ENCODE data around the gene RAB17.
A peak's percentile ranks its signal among the peaks of the same experiment; 100 is the strongest.
"Not testable (repeated sequence)": the region's sequence is repeated elsewhere in the genome, so short reads cannot be mapped to it uniquely, and the experiment has no call there.

The RAB17 gene

GRCh38 chr2:237598468-237599208, 8.1 kb upstream of the RAB17 start:
- no peak for DNase-seq

GRCh38 chr2:237597196-237598145, 6.9 kb upstream of the RAB17 start:
- DNase-seq: no peak

DNA sequence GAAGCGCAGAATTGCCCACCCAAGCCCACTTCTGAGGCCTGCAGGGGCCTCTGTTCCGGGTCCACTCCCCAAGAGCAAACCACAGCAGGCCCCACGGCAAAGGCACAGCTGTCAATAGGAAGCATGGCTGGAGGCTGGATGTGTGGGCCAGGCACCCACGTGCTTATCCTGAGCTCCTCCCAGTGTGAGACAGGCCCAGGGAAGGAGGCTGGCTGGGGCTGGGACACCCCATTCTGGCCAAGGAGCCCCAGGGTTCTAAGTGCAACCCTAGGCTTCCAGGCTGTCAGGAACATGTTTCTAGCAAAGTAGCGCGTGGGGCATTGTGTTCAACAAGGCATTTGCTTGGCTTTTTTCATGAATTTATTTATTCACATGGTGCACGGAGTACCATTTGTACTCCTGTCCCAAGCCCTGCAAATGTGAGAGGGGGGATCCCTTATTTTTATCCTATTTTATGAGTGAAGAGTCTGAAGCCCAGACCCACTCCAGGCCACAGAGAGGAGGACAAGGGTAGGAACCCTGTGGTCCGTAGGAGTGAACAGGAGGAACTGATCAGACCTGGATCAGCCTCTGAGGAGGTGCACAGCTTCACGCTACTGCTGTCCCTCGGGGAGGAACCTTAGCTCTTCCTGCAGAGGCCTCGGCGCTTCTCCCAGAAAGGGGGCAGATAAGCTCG, 6.1 kb upstream of the RAB17 start:
- DNase-seq: no peak

- DNase-seq: not testable (repeated sequence)
Observed at GRCh38 chr2:237595829-237596519, 5.4 kb upstream of the RAB17 start.

DNA sequence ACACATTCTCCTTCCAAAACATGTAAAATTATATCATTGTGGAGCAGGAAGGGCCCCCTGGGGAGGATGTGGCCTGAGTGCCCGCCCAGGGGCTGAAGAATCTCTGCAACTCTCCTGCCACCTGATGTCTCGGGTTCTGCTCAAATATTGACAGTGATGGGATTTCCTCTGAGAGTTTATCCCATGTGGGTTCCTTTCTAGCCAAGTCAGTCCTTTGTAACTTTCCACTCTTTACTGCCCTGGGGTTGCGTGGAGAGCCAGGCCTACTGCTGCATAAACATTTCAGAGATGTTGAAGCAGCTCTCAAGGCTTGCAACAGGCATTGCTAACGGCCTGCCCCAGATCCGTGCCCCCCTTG, 4.0 kb upstream of the RAB17 start:
- DNase-seq: no peak

GRCh38 chr2:237593596-237594320, 3.2 kb upstream of the RAB17 start:
- DNase-seq: no peak

- DNase-seq: no peak
Observed at GRCh38 chr2:237593036-237593435, 2.5 kb upstream of the RAB17 start.

DNA sequence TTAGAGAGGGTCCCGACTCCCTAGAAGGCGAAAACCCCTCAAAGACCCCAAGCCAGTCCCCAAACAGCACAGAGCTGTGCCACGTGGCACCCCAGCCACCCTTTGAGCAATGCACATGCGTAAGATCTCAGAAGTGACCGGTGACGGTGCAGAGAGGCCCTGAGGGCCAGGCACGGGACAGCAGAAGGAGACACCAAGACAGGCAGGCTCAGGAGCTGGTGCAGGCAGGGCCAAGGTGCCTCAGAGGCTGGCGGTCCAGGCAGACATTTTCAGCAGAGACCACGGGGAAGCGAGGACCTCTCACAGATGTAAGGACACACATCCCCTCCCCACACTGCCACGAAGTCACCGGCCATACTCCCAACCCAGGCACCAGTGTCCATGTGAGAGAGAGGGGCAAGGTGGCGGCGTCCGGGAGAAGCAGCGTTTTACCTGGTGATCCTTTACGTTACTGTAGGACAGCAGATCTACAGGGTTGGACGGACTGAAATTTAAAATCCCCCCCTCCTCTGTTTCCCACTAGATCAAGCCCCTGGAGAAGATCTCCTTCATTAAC, 2.0 kb upstream of the RAB17 start:
- DNase-seq: no peak

GRCh38 chr2:237591141-237591881, 777 bp upstream of the RAB17 start:
- no peak for DNase-seq

DNA sequence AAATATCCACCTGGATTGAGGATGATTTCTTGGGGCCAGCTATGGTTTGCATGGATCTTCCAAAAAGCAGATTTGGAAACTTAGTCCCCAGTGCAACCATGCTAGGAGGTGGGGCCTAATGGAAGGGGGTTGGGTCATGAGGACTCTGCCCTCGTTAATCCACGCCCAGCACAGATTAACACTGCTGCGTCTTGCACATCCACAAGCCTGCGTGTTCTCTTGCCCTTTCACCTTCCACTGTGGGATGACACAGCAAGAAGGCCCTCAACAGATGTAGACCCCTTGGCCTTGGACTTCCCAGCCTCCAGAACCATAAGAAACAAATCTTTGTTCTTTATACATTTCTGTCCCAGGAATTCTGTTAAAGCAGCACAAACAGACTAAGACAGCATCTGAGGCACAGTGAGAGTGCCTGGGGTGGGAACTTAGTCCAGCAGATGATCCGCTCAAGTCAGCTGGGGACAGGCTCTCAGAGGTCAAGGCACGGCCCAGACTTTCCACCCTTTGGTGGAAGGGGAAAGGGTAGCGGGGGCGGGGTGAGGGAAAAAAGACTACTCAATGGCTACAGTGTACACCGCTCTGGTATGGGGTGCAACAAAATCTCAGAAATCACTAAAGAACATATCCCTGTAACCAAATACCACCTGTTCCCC, 2.4 kb downstream of the RAB17 start:
- DNase-seq: no peak

DNA sequence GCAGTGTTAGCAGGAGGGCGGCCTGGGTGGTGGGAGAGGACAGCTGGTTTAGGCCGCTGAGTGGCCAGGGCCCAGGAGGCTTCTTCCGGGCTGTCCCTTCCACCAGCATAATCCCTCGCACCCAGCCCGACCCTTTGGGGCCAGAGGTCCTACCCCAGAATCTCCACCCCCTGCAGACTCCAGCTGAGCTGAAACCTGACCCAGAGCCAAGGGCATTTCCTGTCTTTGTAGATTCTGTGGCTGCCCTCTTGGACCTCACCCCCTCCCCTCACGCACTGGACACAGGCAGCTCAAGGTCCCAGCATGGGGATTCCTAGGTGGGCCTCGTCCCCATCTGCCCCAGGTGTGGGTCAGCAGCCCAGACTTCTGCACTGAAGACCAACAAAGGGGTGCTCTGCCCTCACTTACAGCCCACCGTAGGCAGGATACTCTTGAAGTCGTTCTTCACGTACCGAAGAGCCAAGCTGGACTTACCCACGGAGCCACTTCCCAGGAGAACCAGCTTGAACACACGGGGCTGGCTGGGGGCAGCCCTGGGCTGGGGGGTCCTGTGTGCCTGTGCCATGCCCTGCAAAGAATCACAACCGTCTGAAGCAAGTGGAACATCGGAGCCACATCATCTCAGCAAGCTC, 4.8 kb downstream of the RAB17 start:
- DNase-seq: no peak

DNA sequence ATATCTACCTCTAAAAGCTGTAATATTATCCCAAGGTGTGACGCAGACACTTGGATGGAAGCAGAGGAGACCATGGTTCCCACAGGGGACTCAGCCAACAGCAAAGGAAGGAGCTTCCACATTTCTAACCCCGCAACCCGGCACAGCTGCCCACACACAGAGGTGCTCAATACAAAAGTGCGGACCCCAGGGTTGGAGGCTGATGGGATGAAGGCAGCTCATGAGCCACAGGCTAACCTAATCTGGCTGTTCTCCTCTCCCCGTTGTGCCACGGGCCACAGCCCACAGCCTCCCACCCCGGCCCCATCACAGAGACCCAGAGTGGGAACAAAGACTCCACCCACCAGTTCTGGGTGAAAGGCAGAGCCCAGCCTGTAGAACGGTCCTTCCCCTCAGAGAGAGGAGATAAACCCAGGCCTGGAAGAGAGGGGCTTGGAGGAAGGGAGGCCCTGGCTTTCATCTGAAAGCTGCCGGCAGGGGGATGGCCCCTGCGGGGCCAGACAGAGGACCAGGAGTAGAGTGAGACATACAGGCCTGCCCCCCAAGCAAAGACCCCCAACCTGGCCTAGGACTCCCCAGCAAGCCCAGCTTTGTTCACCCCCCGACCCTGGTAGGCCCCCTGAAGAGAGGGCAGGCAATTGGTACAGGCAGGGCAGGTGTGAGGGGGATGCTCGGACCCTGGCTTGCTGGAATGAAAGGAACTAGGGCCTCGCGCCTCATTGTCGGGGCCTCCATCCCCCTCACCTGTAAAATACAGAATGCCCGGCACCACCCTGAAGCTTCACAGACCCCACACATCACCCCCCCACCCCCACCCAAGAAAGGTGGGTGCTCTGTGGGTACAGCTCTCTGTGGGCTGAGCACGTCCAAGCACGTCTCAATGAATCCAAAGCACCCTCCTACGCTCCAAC, 6.9 kb downstream of the RAB17 start:
- no peak for DNase-seq

- peak; percentile 25 to 43 for DNase-seq
Observed at GRCh38 chr2:237581751-237582746, 8.5 kb downstream of the RAB17 start.

DNA sequence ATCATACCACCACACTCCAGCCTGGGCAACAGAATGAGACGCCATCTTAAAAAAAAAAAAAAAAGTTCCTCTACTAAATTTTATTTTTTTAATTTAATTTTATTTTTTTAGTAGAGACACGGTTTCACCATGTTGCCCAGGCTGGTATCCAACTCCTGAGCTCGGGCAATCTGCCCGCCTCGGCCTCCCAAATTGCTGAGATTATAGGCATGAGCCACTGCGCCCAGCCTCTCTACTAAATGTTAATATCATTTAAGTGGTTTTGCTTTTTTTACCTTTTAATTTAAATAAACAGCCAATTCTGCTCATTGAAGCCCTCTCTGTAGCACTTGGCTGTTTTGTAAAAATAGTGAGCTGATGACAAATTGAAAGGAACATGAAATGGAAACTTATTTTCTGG, 9.2 kb downstream of the RAB17 start:
- no peak for DNase-seq

DNA sequence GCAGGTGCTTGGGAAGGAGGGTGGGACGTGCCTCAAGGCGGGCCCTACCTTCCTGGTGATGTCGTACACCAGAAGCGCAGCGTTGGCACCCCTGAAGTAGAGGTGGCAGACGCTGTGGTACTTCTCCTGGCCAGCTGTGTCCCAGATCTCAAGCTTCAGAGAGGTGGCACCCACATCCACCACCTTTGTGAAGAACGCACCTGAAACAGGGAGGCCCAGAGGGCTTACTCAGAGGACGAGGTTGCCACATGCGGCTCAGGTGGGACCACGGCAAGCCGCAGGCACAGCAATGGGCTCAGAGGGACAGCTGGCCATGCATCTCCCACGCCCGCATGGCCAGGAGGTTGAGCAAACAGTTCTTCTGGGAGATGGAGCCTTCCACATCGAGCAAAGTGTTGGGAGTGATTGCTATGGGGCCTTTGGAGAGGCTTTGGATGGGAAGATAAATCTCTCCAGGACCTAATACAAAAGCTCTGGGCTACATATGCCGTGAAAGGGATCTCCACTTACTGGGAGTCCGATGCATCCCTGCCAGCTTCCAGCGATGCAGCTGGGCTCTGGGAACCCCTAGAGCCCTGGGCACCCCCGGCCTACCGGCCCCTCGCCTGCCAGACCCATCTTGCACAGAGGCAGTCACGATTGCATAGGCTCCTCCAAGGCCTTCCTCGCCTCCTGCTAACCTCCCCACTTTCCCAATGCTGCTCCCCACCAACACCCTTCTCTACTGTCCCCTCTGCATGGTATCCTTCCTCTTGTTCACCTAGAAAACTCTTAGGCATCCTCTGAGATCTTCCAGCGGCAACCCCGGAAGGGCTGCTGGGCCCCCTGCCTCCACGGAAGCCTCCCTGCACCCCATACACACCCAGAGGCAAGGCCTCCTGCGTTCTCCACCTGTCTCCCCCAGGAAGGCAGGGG, 12.3 kb downstream of the RAB17 start:
- DNase-seq: no peak

GRCh38 chr2:237577458-237577857, 13.1 kb downstream of the RAB17 start:
- DNase-seq: no peak

GRCh38 chr2:237576974-237577373, 13.6 kb downstream of the RAB17 start:
- no peak for DNase-seq

Measured in activated CD4-positive, alpha-beta T cell treated with anti-CD3 and anti-CD28 coated beads, Interleukin-2, amount 50 U/mL, for 4 hours (primary cell).